ENCODE data around the gene CLEC20A.

- TF ChIP-seq CTCF (IDR thresholded peaks at IDR 0.05) = no peak
- no peak for TF ChIP-seq POLR2A (IDR thresholded peaks at IDR 0.05)
- no peak for TF ChIP-seq POLR2AphosphoS5 (IDR thresholded peaks at IDR 0.05)
- no peak for TF ChIP-seq EP300 (IDR thresholded peaks at IDR 0.05)
Measured at GRCh38 chr1:178492341-178492740, 4.4 kb downstream of the CLEC20A start.

All from stomach (tissue), 4 donors.